Natural killer cell (primary cell): Measurements from ENCODE around the gene ADGRF3. TPM values are rescaled to one million over a fixed set of nuclear protein-coding genes. Genes with fewer than 3 reads are reported as not detected.
"Not testable (repeated sequence)": the region's sequence is repeated elsewhere in the genome, so short reads cannot be mapped to it uniquely, and the experiment has no call there.

ENCODE experiments used
- ATAC-seq, 3 donors: fragments of 150-1000 bp in 2 of 3; fragments of 200-7000 bp in 1 of 3; cut with Tn5 transposase; 1 replicate in 1 of 3; 2 replicates in 2 of 3; pipeline ENCODE4 v1.10.0; 2021; ENCODE audit warnings: mild to moderate bottlenecking in 2 of 3, moderate library complexity in 2 of 3
- DNase-seq, 2 donors: peaks; one replicate each; pipeline versions ENCODE4 v3.0.0 to v3.0.0-alpha.2; 2013 to 2021; ENCODE audit warnings: mixed read lengths in 1 of 2
- H3K27ac ChIP-seq: one replicate; pipeline ENCODE4 v1.5.1; 2013; ENCODE audit warnings: mild to moderate bottlenecking, low read length
- H3K27me3 ChIP-seq: one replicate; pipeline ENCODE4 v1.6.1; 2013; ENCODE audit warnings: low read length; ENCODE audit not compliant: control insufficient read depth, insufficient read depth
- H3K36me3 ChIP-seq: one replicate; pipeline ENCODE4 v1.6.1; 2013; ENCODE audit warnings: low read length; ENCODE audit not compliant: control insufficient read depth, insufficient read depth
- H3K4me1 ChIP-seq: one replicate; pipeline ENCODE4 v1.6.1; 2013; ENCODE audit warnings: low read length; ENCODE audit not compliant: control insufficient read depth, insufficient read depth
- H3K4me3 ChIP-seq: one replicate; pipeline ENCODE4 v1.5.1; 2013; ENCODE audit warnings: low read length
- H3K9me3 ChIP-seq: one replicate; pipeline ENCODE4 v1.6.1; 2013; ENCODE audit warnings: low read length; ENCODE audit not compliant: control insufficient read depth, insufficient read depth
- H3K27ac Mint-ChIP-seq, 2 donors: one replicate each; pipeline ENCODE4 v1.8.0; 2022; ENCODE audit warnings: mild to moderate bottlenecking in 2 of 2, mixed read lengths in 2 of 2, moderate library complexity in 1 of 2
- H3K27me3 Mint-ChIP-seq, 2 donors: one replicate each; pipeline ENCODE4 v1.8.0; 2022; ENCODE audit warnings: low read depth in 2 of 2, mixed read lengths in 2 of 2
- H3K36me3 Mint-ChIP-seq: one replicate; pipeline ENCODE4 v1.8.0; 2022; ENCODE audit warnings: mixed read lengths
- H3K4me1 Mint-ChIP-seq, 2 donors: one replicate each; pipeline ENCODE4 v1.8.0; 2022; ENCODE audit warnings: mixed read lengths in 2 of 2
- H3K4me3 Mint-ChIP-seq: one replicate; pipeline ENCODE4 v1.8.0; 2022; ENCODE audit warnings: mild to moderate bottlenecking, moderate library complexity, mixed read lengths
- H3K9me3 Mint-ChIP-seq, 2 donors: one replicate each; pipeline ENCODE4 v1.8.0; 2022; ENCODE audit warnings: mixed read lengths in 2 of 2
- CTCF ChIP-seq: fragments of 200-600 bp; IDR thresholded peaks from one replicate; pipeline ENCODE4 v1.8.0; 2022; ENCODE audit warnings: antibody characterized with exemption
- WGBS: methylation state at CpG from one replicate; pipeline ENCODE4 v1.1.7; 2013; ENCODE audit warnings: missing lambda C conversion rate; ENCODE audit not compliant: insufficient coverage; 5-methylcytosine and 5-hydroxymethylcytosine counted together
- intact Hi-C: fragments of 100-400 bp; cut with micrococcal nuclease; formaldehyde crosslinking; loops from one replicate; pipeline ENCODE4 v1.14.2; 2022
- total RNA-seq, 4 donors: library from RNA; stranded (reverse); fragments of 120-200 nt in 1 of 4; gene quantifications; one replicate each; pipeline versions ENCODE4 v1.2.3 to v1.2.4, GENCODE V29; 2013 to 2022

ADGRF3 gene
- total RNA-seq, 3 donors from 2014 or later (not counting 1 experiment from before 2014, with no cell fraction given): 0.97 to 2.1 (median 2.1) TPM

GRCh38 chr2:26330604-26331003 is 16.0 kb downstream of the ADGRF3 start:
- no peaks in the 10 kb centered on the region for H3K36me3 Mint-ChIP-seq
- no peak overlapping the region for H3K27ac Mint-ChIP-seq
- no peaks in the 10 kb centered on the region for H3K9me3 Mint-ChIP-seq
- 100% methylated on average over 1 of the region's 3 CpGs for WGBS
- no peak overlapping the region for H3K4me3 Mint-ChIP-seq
- Histone ChIP-seq H3K27me3 (no peaks in the 10 kb centered on the region), H3K27ac (no peak overlapping the region), H3K36me3 (no peaks in the 10 kb centered on the region), H3K9me3 (no peaks in the 10 kb centered on the region), H3K4me3 (no peak overlapping the region), H3K4me1 (no peaks in the 10 kb centered on the region)
- intact Hi-C loops: loop anchor here (1.0 to 5.0 kb wide), 6 partner anchors 86 to 379 kb away; partner anchors contain the start of genes GAREM2, HADHA and HADHB
- no peak for TF ChIP-seq CTCF
- peaks cover 8 to 9% of the 10 kb centered on the region in 2 donors for H3K4me1 Mint-ChIP-seq
- DNase-seq (no peak), ATAC-seq (no peak)
- peaks cover 0 to 3% of the 10 kb centered on the region in 2 donors for H3K27me3 Mint-ChIP-seq

- intact Hi-C loops: loop anchor here (1.0 to 5.0 kb wide), 6 partner anchors 85 to 379 kb away; partner anchors contain the start of genes GAREM2, HADHA and HADHB
- no peak overlapping the region for H3K4me3 Mint-ChIP-seq
- H3K27me3 Mint-ChIP-seq: peaks cover 0 to 3% of the 10 kb centered on the region in 2 donors
- H3K27me3 ChIP-seq: no peaks in the 10 kb centered on the region
- no peaks in the 10 kb centered on the region for H3K9me3 Mint-ChIP-seq
- ATAC-seq (peak; percentile 94 to 100 (median 99)), DNase-seq (peak; percentile 75 to 85)
- H3K36me3 ChIP-seq: no peaks in the 10 kb centered on the region
- TF ChIP-seq CTCF: peak; percentile 94
- 0% methylated on average over 7 of the region's 7 CpGs for WGBS
- H3K4me1 Mint-ChIP-seq: peaks cover 8 to 9% of the 10 kb centered on the region in 2 donors
- H3K27ac ChIP-seq: no peak overlapping the region
- no peak overlapping the region for H3K4me3 ChIP-seq
- no peak overlapping the region for H3K27ac Mint-ChIP-seq
- H3K36me3 Mint-ChIP-seq: no peaks in the 10 kb centered on the region
- no peaks in the 10 kb centered on the region for H3K9me3 ChIP-seq
- no peaks in the 10 kb centered on the region for H3K4me1 ChIP-seq
Observed at GRCh38 chr2:26330114-26330549, 16.5 kb downstream of the ADGRF3 start.

GRCh38 chr2:26329083-26329482 is 17.5 kb downstream of the ADGRF3 start:
- H3K4me1 Mint-ChIP-seq, H3K4me3 Mint-ChIP-seq, H3K27ac ChIP-seq, H3K4me1 ChIP-seq, ATAC-seq, H3K27me3 ChIP-seq, DNase-seq, H3K36me3 Mint-ChIP-seq, H3K9me3 Mint-ChIP-seq, intact Hi-C loops, H3K9me3 ChIP-seq, H3K4me3 ChIP-seq, H3K27me3 Mint-ChIP-seq, H3K36me3 ChIP-seq, H3K27ac Mint-ChIP-seq: not testable (repeated sequence)
- WGBS: 90% methylated on average over 4 of the region's 4 CpGs

GRCh38 chr2:26327291-26328272 is 19.0 kb downstream of the ADGRF3 start:
- H3K27ac ChIP-seq: no peak overlapping the region
- WGBS: 54% methylated on average over 3 of the region's 5 CpGs
- Mint-ChIP-seq H3K27me3 (peaks cover 0 to 3% of the 10 kb centered on the region in 2 donors), H3K27ac (no peak overlapping the region), H3K4me3 (no peak overlapping the region), H3K9me3 (no peaks in the 10 kb centered on the region), H3K36me3 (no peaks in the 10 kb centered on the region), H3K4me1 (peaks cover 8 to 9% of the 10 kb centered on the region in 2 donors)
- no peaks in the 10 kb centered on the region for H3K4me1 ChIP-seq
- DNase-seq (no peak), ATAC-seq (no peak)
- H3K4me3 ChIP-seq: no peak overlapping the region
- intact Hi-C loops: no loop called here
- H3K27me3 ChIP-seq: no peaks in the 10 kb centered on the region
- H3K36me3 ChIP-seq: no peaks in the 10 kb centered on the region
- H3K9me3 ChIP-seq: no peaks in the 10 kb centered on the region
- TF ChIP-seq CTCF: no peak
